HepG2 (cell line): ENCODE results near the gene IL6R. TPM values are rescaled to one million over a fixed set of nuclear protein-coding genes. Genes with fewer than 3 reads are reported as not detected.

Source experiments
- ATAC-seq: fragments of 200-7000 bp; cut with Tn5 transposase; 3 replicates; pipeline ENCODE4 v1.9.1; 2020; ENCODE audit warnings: mild to moderate bottlenecking, moderate library complexity
- BruUV-seq: library from RNA; stranded (reverse); fragments of 400-500 nt; replicated peaks from 2 replicates; lab custom pipeline; 2021; lab: Mats Ljungman, UMichigan
- CTCF ChIA-PET: fragments of 300-600 bp; formaldehyde crosslinking; extraction: SDS; loops from one replicate; lab custom pipeline; 2021; ENCODE audit warnings: low total read pairs, inconsistent platforms, low intra/inter-chr PET ratio; lab: Yijun Ruan, JAX
- POLR2A ChIA-PET: fragments of 350-600 bp; sonication (Branson Sonifier 250); formaldehyde crosslinking; loops from one replicate; lab custom pipeline; 2020; ENCODE audit warnings: antibody characterized with exemption, inconsistent platforms; lab: Yijun Ruan, JAX
- DNase-seq: peaks from one replicate; pipeline ENCODE4 v3.0.0-alpha.2; 2015; ENCODE audit warnings: low spot score
- FAIRE-seq: peaks from 3 replicates; lab custom pipeline; 2011; peaks lifted over from hg19 to GRCh38; lab: Jason Lieb, UNC
- H2AFZ ChIP-seq: one replicate; pipeline ENCODE4 v1.6.1; 2011; ENCODE audit warnings: low read length, inconsistent platforms
- H3K27ac ChIP-seq: fragments of 300-600 bp; 3 replicates; pipeline ENCODE4 v1.8.0; 2011; ENCODE audit warnings: mixed run types, mild to moderate bottlenecking, mixed read lengths, low read length, inconsistent platforms; ENCODE audit not compliant: insufficient read depth; ENCODE audit errors: extremely low read length
- H3K27me3 ChIP-seq, 2 experiments: fragments of 200-600 bp in 1 of 2; 2 replicates in 1 of 2; 3 replicates in 1 of 2; pipeline versions ENCODE4 v1.6.0 to v1.8.0; 2011; ENCODE audit warnings: low read length in 2 of 2, mild to moderate bottlenecking in 2 of 2, moderate library complexity in 2 of 2, inconsistent platforms in 1 of 2; ENCODE audit not compliant: insufficient read depth in 2 of 2, control insufficient read depth in 1 of 2
- H3K36me3 ChIP-seq, 2 experiments: fragments of 200-600 bp in 1 of 2; replicated peaks in 1 of 2; 2 replicates in 1 of 2; 3 replicates in 1 of 2; pipeline versions ENCODE4 v1.5.1 to v1.8.0; 2011; ENCODE audit warnings: low read length in 2 of 2, inconsistent platforms in 1 of 2; ENCODE audit not compliant: insufficient read depth in 2 of 2, control insufficient read depth in 1 of 2
- H3K4me1 ChIP-seq: 2 replicates; pipeline ENCODE4 v1.5.1; 2012; ENCODE audit warnings: low read length, inconsistent platforms; ENCODE audit not compliant: insufficient read depth
- H3K4me2 ChIP-seq: 2 replicates; pipeline ENCODE4 v1.6.0; 2011; ENCODE audit warnings: low read depth, low read length, inconsistent platforms
- H3K4me3 ChIP-seq, 3 experiments: fragments of 200-600 bp in 1 of 3; sonication (generic), shearing (Covaris generic) in 1 of 3; replicated peaks in 1 of 3; 2 replicates each; pipeline ENCODE4 v1.5.1; 2011 to 2016; ENCODE audit warnings: low read length in 3 of 3, inconsistent platforms in 2 of 3, low read depth in 2 of 3, mild to moderate bottlenecking in 2 of 3, control low read depth in 1 of 3, mixed read lengths in 1 of 3; ENCODE audit not compliant: insufficient read depth in 1 of 3
- H3K79me2 ChIP-seq: one replicate; pipeline ENCODE4 v1.6.1; 2011; ENCODE audit warnings: low read length, inconsistent platforms; ENCODE audit not compliant: insufficient read depth
- H3K9ac ChIP-seq: 2 replicates; pipeline ENCODE4 v1.6.0; 2011; ENCODE audit warnings: mild to moderate bottlenecking, low read depth, low read length, inconsistent platforms; ENCODE audit not compliant: insufficient read depth
- H3K9me3 ChIP-seq: 2 replicates; pipeline ENCODE4 v1.5.1; 2012; ENCODE audit warnings: mild to moderate bottlenecking, low read length
- H4K20me1 ChIP-seq: 2 replicates; pipeline ENCODE4 v1.6.0; 2011; ENCODE audit warnings: inconsistent platforms, mild to moderate bottlenecking, low read length, moderate library complexity; ENCODE audit not compliant: insufficient read depth
- AKAP8 ChIP-seq: sonication (generic); formaldehyde crosslinking; IDR thresholded peaks from 2 replicates; pipeline ENCODE4 v1.5.1; 2020; ENCODE audit warnings: mild to moderate bottlenecking, missing genetic modification reagents
- ATF7-NPFF ChIP-seq: sonication (generic); formaldehyde crosslinking; IDR thresholded peaks from 2 replicates; pipeline ENCODE4 v1.8.1; 2023; ENCODE audit warnings: mild to moderate bottlenecking, low read depth, missing genetic modification reagents, moderate library complexity
- CAMTA2 ChIP-seq: sonication (generic); formaldehyde crosslinking; IDR thresholded peaks from 2 replicates; pipeline ENCODE4 v1.4.0; 2020; ENCODE audit warnings: mild to moderate bottlenecking, missing genetic modification reagents, borderline replicate concordance
- FLYWCH1 ChIP-seq: sonication (generic); formaldehyde crosslinking; IDR thresholded peaks from 2 replicates; pipeline ENCODE4 v1.8.1; 2023; ENCODE audit warnings: mild to moderate bottlenecking, missing genetic modification reagents
- FOSL1 ChIP-seq: sonication (generic); formaldehyde crosslinking; IDR thresholded peaks from 2 replicates; pipeline ENCODE4 v1.9.0; 2021; ENCODE audit warnings: missing genetic modification reagents, borderline replicate concordance
- HMG20B ChIP-seq: conservative IDR thresholded peaks from 2 replicates; pipeline ENCODE4 v1.6.1; 2016; ENCODE audit warnings: missing genetic modification reagents, missing compliant biosample characterization
- MAFF ChIP-seq: IDR thresholded peaks from 2 replicates; pipeline ENCODE4 v1.6.1; 2011; ENCODE audit warnings: low read depth, low read length, improper control_type of control experiment
- NR2C2 ChIP-seq: sonication (generic); formaldehyde crosslinking; IDR thresholded peaks from 2 replicates; pipeline ENCODE4 v1.4.0; 2020; ENCODE audit warnings: missing genetic modification reagents, mild to moderate bottlenecking, moderate library complexity, borderline replicate concordance
- RXRA ChIP-seq: sonication (generic); formaldehyde crosslinking; IDR thresholded peaks from 2 replicates; pipeline ENCODE4 v1.5.1; 2020; ENCODE audit warnings: missing genetic modification reagents
- SATB2 ChIP-seq: sonication (generic); formaldehyde crosslinking; IDR thresholded peaks from 2 replicates; pipeline ENCODE4 v1.5.0; 2020; ENCODE audit warnings: missing genetic modification reagents
- SIX1 ChIP-seq: sonication (generic); formaldehyde crosslinking; IDR thresholded peaks from 2 replicates; pipeline ENCODE4 v1.4.0; 2020; ENCODE audit warnings: missing genetic modification reagents, borderline replicate concordance
- SP1 ChIP-seq, 2 experiments: fragments of 450-650 bp in 1 of 2; sonication (generic) in 1 of 2; formaldehyde crosslinking in 1 of 2; IDR thresholded peaks; 2 replicates each; pipeline versions ENCODE4 v1.4.0 to v1.6.1; 2016 to 2020; ENCODE audit warnings: missing genetic modification reagents in 1 of 2
- STAT5B ChIP-seq: sonication (generic); formaldehyde crosslinking; IDR thresholded peaks from 2 replicates; pipeline ENCODE4 v1.4.0; 2020; ENCODE audit warnings: missing genetic modification reagents
- ZNF121 ChIP-seq: sonication (generic); formaldehyde crosslinking; IDR thresholded peaks from 2 replicates; pipeline ENCODE4 v1.5.0; 2020; ENCODE audit warnings: mild to moderate bottlenecking, missing genetic modification reagents
- ZNF224 ChIP-seq: sonication (generic); formaldehyde crosslinking; IDR thresholded peaks from 2 replicates; pipeline ENCODE4 v1.5.0; 2020; ENCODE audit warnings: mild to moderate bottlenecking, missing genetic modification reagents
- ZNF230 ChIP-seq: sonication (generic); formaldehyde crosslinking; IDR thresholded peaks from 2 replicates; pipeline ENCODE4 v1.4.0; 2020; ENCODE audit warnings: mild to moderate bottlenecking, missing genetic modification reagents
- ZNF292 ChIP-seq: sonication (generic); formaldehyde crosslinking; IDR thresholded peaks from 2 replicates; pipeline ENCODE4 v1.8.1; 2022; ENCODE audit warnings: mild to moderate bottlenecking, low read depth, missing genetic modification reagents, borderline replicate concordance
- ZNF496 ChIP-seq: sonication (generic); formaldehyde crosslinking; IDR thresholded peaks from 2 replicates; pipeline ENCODE4 v1.8.1; 2023; ENCODE audit warnings: mild to moderate bottlenecking, moderate library complexity, missing genetic modification reagents; ENCODE audit not compliant: insufficient replicate concordance
- ZNF552 ChIP-seq: sonication (generic); formaldehyde crosslinking; IDR thresholded peaks from 2 replicates; pipeline ENCODE4 v1.9.0; 2022; ENCODE audit warnings: missing genetic modification reagents, mild to moderate bottlenecking, borderline replicate concordance
- ZNF569 ChIP-seq: sonication (generic); formaldehyde crosslinking; IDR thresholded peaks from 2 replicates; pipeline ENCODE4 v1.5.0; 2020; ENCODE audit warnings: mild to moderate bottlenecking, missing genetic modification reagents, moderate library complexity, borderline replicate concordance
- WGBS: methylation state at CpG from one replicate; pipeline ENCODE4 v1.1.6; 2017; ENCODE audit warnings: low lambda C conversion rate; 5-methylcytosine and 5-hydroxymethylcytosine counted together
- in situ Hi-C: cut with HindIII; loops from 2 replicates; pipeline ENCODE4 v1.10.0; 2017; ENCODE audit warnings: low pct_unique_long_range_greater_than_20kb; ENCODE audit not compliant: extremely low pct_ligation_motif_present
- intact Hi-C: fragments of 100-400 bp; cut with micrococcal nuclease; formaldehyde crosslinking; loops from one replicate; pipeline ENCODE4 v1.10.0; 2022; ENCODE audit not compliant: unreplicated experiment
- polyA plus RNA-seq, 8 experiments: library from polyadenylated mRNA; depleted of rRNA in 3 of 8; stranded (reverse) in 7 of 8; unstranded in 1 of 8; fragments of >200 nt; fragmentation: Illumina TruSeq in 4 of 8; extraction: Trizol in 4 of 8; gene quantifications; 2 replicates each; pipeline versions ENCODE4 v1.2.1 to v1.2.3, GENCODE V29; 2011 to 2016; ENCODE audit warnings: low read depth in 4 of 8, missing spikeins in 1 of 8, mixed read lengths in 1 of 8; ENCODE audit not compliant: insufficient read depth in 1 of 8
- total RNA-seq, 5 experiments: library from RNA; depleted of rRNA; stranded (reverse); fragments of >200 nt; fragmentation: Illumina TruSeq; extraction: Trizol; gene quantifications; 2 replicates each; pipeline ENCODE4 v1.2.3, GENCODE V29; 2016; ENCODE audit warnings: low read depth in 1 of 5
- TF ChIP-seq, protein P1 (sequence below): sonication (generic); formaldehyde crosslinking; IDR thresholded peaks from 2 replicates; pipeline ENCODE4 v1.8.0; 2022; ENCODE audit warnings: missing genetic modification reagents, low read depth, mild to moderate bottlenecking, borderline replicate concordance
- TF ChIP-seq, protein P2 (sequence below): sonication (generic); formaldehyde crosslinking; IDR thresholded peaks from 2 replicates; pipeline ENCODE4 v1.4.0; 2020; ENCODE audit warnings: mild to moderate bottlenecking, low read depth, missing genetic modification reagents

IL6R gene
- total and polyA plus RNA-seq, 2 of the 13 experiments (the other 11 are each of a cell fraction or from before 2014, with no cell fraction given): 5.0 to 24.5 TPM

DNA sequence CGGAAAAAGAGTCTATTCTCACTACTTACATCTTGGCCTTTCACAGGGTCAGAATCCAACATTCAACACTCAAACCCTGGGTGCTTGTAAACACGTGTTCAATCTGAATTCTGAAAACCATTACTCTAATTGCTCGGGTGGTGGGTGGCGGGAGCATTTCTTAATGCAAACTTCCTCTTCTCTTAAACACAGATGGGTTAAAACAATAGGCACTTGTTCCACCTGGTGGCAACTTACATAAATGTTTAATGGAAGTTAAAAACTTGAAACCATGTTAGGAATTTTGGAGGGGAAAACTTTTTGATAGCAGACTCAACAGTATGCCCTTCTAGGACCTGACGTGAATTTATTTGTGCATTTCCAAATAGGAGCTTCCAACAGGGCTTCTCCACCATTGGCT is 73.5 kb downstream of the IL6R start (continued):
- TF ChIP-seq ZNF496 (CRISPR knock-in tag) (no peak), NR2C2 (no peak), STAT5B (CRISPR knock-in tag) (no peak), SIX1 (no peak), HMG20B (no peak)

DNA sequence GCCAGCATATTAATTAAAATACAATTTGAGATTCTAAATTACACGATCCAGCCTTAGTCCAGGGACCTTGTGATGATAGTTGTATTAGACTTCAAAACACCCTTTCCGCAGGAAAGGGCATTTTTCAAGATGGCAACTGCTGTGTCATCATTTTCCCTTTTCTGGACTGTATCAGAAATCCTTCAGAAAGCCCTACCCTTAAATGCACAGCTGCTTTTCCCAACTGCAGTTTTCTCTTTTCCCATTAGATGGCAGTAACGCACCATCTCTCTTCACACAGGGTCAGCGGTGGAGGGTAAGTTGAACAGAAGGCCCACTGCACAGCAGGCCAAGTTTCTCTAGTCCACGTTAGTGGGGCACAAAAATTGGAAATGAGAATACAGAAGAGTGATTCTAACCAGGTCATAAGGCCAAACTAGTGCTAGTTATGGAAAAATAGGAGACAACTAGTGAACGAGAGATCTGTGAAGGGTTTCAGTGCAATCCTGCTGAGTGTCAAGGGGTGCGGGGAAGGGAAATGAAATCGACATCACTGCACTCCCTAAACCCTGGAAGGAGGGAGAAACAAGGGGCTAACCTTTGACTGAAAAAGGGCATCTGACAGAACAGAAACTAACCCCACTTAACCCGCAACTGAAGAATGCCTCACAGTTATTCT is 74.8 kb downstream of the IL6R start:
- peak; percentile 59 for FAIRE-seq
- in situ Hi-C loops: no loop called here
- no peak for TF ChIP-seq SP1 (IDR thresholded peaks at IDR 0.05)
- TF ChIP-seq SP1 (CRISPR knock-in tag; IDR thresholded peaks at IDR 0.05): no peak
- TF ChIP-seq RXRA (CRISPR knock-in tag): no peak
- no peak for TF ChIP-seq CAMTA2
- no peak for TF ChIP-seq ATF7-NPFF (CRISPR knock-in tag)
- TF ChIP-seq AKAP8 (CRISPR knock-in tag): no peak
- no peak for TF ChIP-seq ZNF121
- no peak for TF ChIP-seq FOSL1 (CRISPR knock-in tag)
- no peak for TF ChIP-seq ZNF569 (CRISPR knock-in tag)
- TF ChIP-seq, protein P1, sequence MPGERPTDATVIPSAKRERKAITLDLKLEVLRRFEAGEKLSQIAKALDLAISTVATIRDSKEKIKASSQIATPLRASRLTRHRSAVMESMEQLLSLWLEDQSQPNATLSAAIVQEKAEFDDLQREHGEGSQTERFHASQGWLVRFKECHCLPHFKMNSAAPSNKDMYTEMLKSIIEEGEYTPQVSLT (CRISPR knock-in tag): no peak
- no peak for TF ChIP-seq ZNF292 (CRISPR knock-in tag)
- no peak for TF ChIP-seq ZNF552 (CRISPR knock-in tag)
- no peak for TF ChIP-seq FLYWCH1 (CRISPR knock-in tag)
- TF ChIP-seq SATB2 (CRISPR knock-in tag): no peak
- TF ChIP-seq, protein P2, sequence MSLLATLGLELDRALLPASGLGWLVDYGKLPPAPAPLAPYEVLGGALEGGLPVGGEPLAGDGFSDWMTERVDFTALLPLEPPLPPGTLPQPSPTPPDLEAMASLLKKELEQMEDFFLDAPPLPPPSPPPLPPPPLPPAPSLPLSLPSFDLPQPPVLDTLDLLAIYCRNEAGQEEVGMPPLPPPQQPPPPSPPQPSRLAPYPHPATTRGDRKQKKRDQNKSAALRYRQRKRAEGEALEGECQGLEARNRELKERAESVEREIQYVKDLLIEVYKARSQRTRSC (CRISPR knock-in tag): no peak
- peak; percentile 99 for TF ChIP-seq MAFF
- no peak for TF ChIP-seq ZNF230 (CRISPR knock-in tag)
- no peak for TF ChIP-seq ZNF224

More for the DNA sequence above, 74.8 kb downstream of the IL6R start:
- Histone ChIP-seq H3K79me2 (no peaks in the 10 kb centered on the region), H3K4me2 (no peak overlapping the region), H4K20me1 (no peaks in the 10 kb centered on the region), H3K27ac (no peak overlapping the region), H2AFZ (no peak overlapping the region), H3K9ac (no peak overlapping the region), H3K9me3 (no peaks in the 10 kb centered on the region), H3K27me3 (peaks cover 0 to 3% of the 10 kb centered on the region in 2 experiments; a peak in 1 of 5 replicates), H3K4me3 (no peak overlapping the region), H3K36me3 (no peaks in the 10 kb centered on the region), H3K4me1 (peaks cover 24% of the 10 kb centered on the region)
- intact Hi-C loops: loop anchor here (1.0 kb wide), 1 partner anchor 66 kb away; no protein-coding TSS in a partner anchor
- CTCF ChIA-PET: interaction anchor here (1.1 to 2.3 kb wide), 3 partner anchors 67 to 281 kb away, joined by 5 to 14 read pairs (median 9); no protein-coding TSS in a partner anchor
- ATAC-seq (peak; percentile 94), DNase-seq (peak; percentile 74)
- no TSS peak for BruUV-seq
- WGBS: 24% methylated on average over 9 of the region's 9 CpGs
- POLR2A ChIA-PET: interaction anchor here (1.6 kb wide), 1 partner anchor 67 kb away, joined by 4 read pairs; no protein-coding TSS in a partner anchor
